HCT116 (cell line): ENCODE data around the gene NECAB2. TPM values are rescaled to one million over a fixed set of nuclear protein-coding genes. Genes with fewer than 3 reads are reported as not detected.

Experiments
- ATAC-seq: fragments of 200-7000 bp; cut with Tn5 transposase; 2 replicates; pipeline ENCODE4 v1.9.1; 2020; ENCODE audit warnings: mild to moderate bottlenecking, moderate library complexity
- BruUV-seq: library from RNA; stranded (reverse); fragments of 400-500 nt; replicated peaks from 2 replicates; lab custom pipeline; 2021; lab: Mats Ljungman, UMichigan
- CTCF ChIA-PET: fragments of 300-600 bp; sonication (Branson Sonifier 250); formaldehyde crosslinking; loops from one replicate; lab custom pipeline; 2021; ENCODE audit warnings: antibody characterized with exemption; lab: Charles Lee
- POLR2A ChIA-PET: fragments of 300-600, 350-600 bp; sonication (Branson Sonifier 250); formaldehyde crosslinking; loops from one replicate; lab custom pipeline; 2021; ENCODE audit warnings: antibody characterized with exemption; lab: Charles Lee
- RAD21 ChIA-PET, 2 experiments: fragments of 300-600 bp; sonication (Branson Sonifier 250); formaldehyde crosslinking; loops; one replicate each; lab custom pipeline; 2023; ENCODE audit warnings: low total read pairs in 2 of 2; ENCODE audit not compliant: uncharacterized antibody in 2 of 2, unreplicated experiment in 2 of 2, low non-redundant PET in 1 of 2; lab: Charles Lee
- DNase-seq: peaks from one replicate; pipeline ENCODE4 v3.0.0-alpha.2; 2010; ENCODE audit warnings: low read depth, low spot score
- H2AFZ ChIP-seq: fragments of 200-600 bp; shearing (Covaris generic), sonication (generic); 2 replicates; pipeline ENCODE4 v1.6.1; 2017; ENCODE audit warnings: low read depth, mixed run types, mixed read lengths, antibody characterized with exemption, low read length; ENCODE audit not compliant: poor library complexity, severe bottlenecking
- H3K27ac ChIP-seq: 2 replicates; pipeline ENCODE4 v1.5.1; 2012; ENCODE audit warnings: low read depth, low read length
- H3K27me3 ChIP-seq: fragments of 200-600 bp; sonication (generic); 2 replicates; pipeline ENCODE4 v1.6.1; 2016; ENCODE audit warnings: mixed run types, low read length, mixed read lengths; ENCODE audit not compliant: insufficient read depth
- H3K36me3 ChIP-seq, 2 experiments: fragments of 200-500 bp in 1 of 2; fragments of 200-600 bp in 1 of 2; sonication (Bioruptor generic) in 1 of 2; sonication (generic) in 1 of 2; 2 replicates each; pipeline versions ENCODE4 v1.5.1 to v1.6.1; 2014 to 2016; ENCODE audit warnings: low read length in 2 of 2, inconsistent platforms in 1 of 2, mixed read lengths in 1 of 2, mixed run types in 1 of 2; ENCODE audit not compliant: insufficient read depth in 2 of 2, control insufficient read depth in 1 of 2
- H3K4me1 ChIP-seq, 2 experiments: fragments of 200-600 bp in 1 of 2; sonication (generic) in 1 of 2; 2 replicates each; pipeline versions ENCODE4 v1.5.1 to v1.6.1; 2012 to 2017; ENCODE audit warnings: low read length in 2 of 2, inconsistent platforms in 1 of 2, mild to moderate bottlenecking in 1 of 2, mixed read lengths in 1 of 2, mixed run types in 1 of 2, moderate library complexity in 1 of 2; ENCODE audit not compliant: insufficient read depth in 2 of 2, control insufficient read depth in 1 of 2
- H3K4me2 ChIP-seq: fragments of 200-600 bp; sonication (generic); 2 replicates; pipeline ENCODE4 v1.6.1; 2017; ENCODE audit warnings: mixed run types, low read length, mixed read lengths
- H3K4me3 ChIP-seq, 2 experiments: fragments of 200-600 bp in 1 of 2; sonication (generic) in 1 of 2; replicated peaks in 1 of 2; 2 replicates each; pipeline ENCODE4 v1.5.1; 2011 to 2016; ENCODE audit warnings: low read length in 2 of 2, control low read depth in 1 of 2, low read depth in 1 of 2, mild to moderate bottlenecking in 1 of 2, mixed read lengths in 1 of 2, mixed run types in 1 of 2
- H3K79me2 ChIP-seq: fragments of 200-600 bp; sonication (generic); 2 replicates; pipeline ENCODE4 v1.6.1; 2017; ENCODE audit warnings: mild to moderate bottlenecking, mixed run types, low read length, moderate library complexity, mixed read lengths; ENCODE audit not compliant: insufficient read depth
- H3K9ac ChIP-seq: fragments of 200-600 bp; sonication (generic); 2 replicates; pipeline ENCODE4 v1.6.1; 2016; ENCODE audit warnings: low read length, mixed read lengths
- H3K9me2 ChIP-seq: fragments of 200-600 bp; sonication (generic), shearing (Covaris generic); 2 replicates; pipeline ENCODE4 v1.6.1; 2017; ENCODE audit warnings: mixed run types, mild to moderate bottlenecking, moderate library complexity; ENCODE audit not compliant: insufficient read depth
- H3K9me3 ChIP-seq, 2 experiments: fragments of 200-500 bp in 1 of 2; fragments of 200-600 bp in 1 of 2; sonication (Bioruptor generic) in 1 of 2; sonication (generic) in 1 of 2; 2 replicates each; pipeline ENCODE4 v1.6.1; 2014 to 2017; ENCODE audit warnings: low read length in 2 of 2, mixed read lengths in 2 of 2, inconsistent platforms in 1 of 2, low read depth in 1 of 2, mild to moderate bottlenecking in 1 of 2, mixed run types in 1 of 2, moderate library complexity in 1 of 2; ENCODE audit not compliant: control insufficient read depth in 1 of 2, insufficient read depth in 1 of 2
- H4K20me1 ChIP-seq: fragments of 200-600 bp; sonication (generic), shearing (Covaris generic); 2 replicates; pipeline ENCODE4 v1.6.1; 2017; ENCODE audit warnings: mixed run types, mild to moderate bottlenecking, moderate library complexity; ENCODE audit not compliant: insufficient read depth
- CBX3 ChIP-seq: IDR thresholded peaks from 2 replicates; pipeline ENCODE4 v1.6.1; 2012; ENCODE audit warnings: low read depth
- CEBPB ChIP-seq: IDR thresholded peaks from 2 replicates; pipeline ENCODE4 v1.6.1; 2012; ENCODE audit warnings: low read depth
- EGR1 ChIP-seq: IDR thresholded peaks from 2 replicates; pipeline ENCODE4 v1.6.1; 2012; ENCODE audit warnings: low read depth
- ELF1 ChIP-seq: IDR thresholded peaks from 2 replicates; pipeline ENCODE4 v1.6.1; 2012; ENCODE audit warnings: low read depth, borderline replicate concordance
- EZH2 ChIP-seq: fragments of 200-600 bp; sonication (generic); IDR thresholded peaks from 2 replicates; pipeline ENCODE4 v1.6.1; 2017; ENCODE audit warnings: antibody characterized with exemption, mixed run types
- EZH2phosphoT487 ChIP-seq: fragments of 200-600 bp; IDR thresholded peaks from 2 replicates; pipeline ENCODE4 v1.6.1; 2018; ENCODE audit warnings: antibody characterized with exemption, borderline replicate concordance
- FOSL1 ChIP-seq: IDR thresholded peaks from 2 replicates; pipeline ENCODE4 v1.6.1; 2012; ENCODE audit warnings: low read depth
- POLR2A ChIP-seq: IDR thresholded peaks from 2 replicates; pipeline ENCODE4 v1.7.0; 2011; ENCODE audit warnings: borderline replicate concordance; ENCODE audit not compliant: insufficient read depth, insufficient read length; ENCODE audit errors: extremely low read depth
- RAD21 ChIP-seq: IDR thresholded peaks from 2 replicates; pipeline ENCODE4 v1.6.1; 2012; ENCODE audit warnings: low read depth, mild to moderate bottlenecking
- SIN3A ChIP-seq: IDR thresholded peaks from 2 replicates; pipeline ENCODE4 v1.6.1; 2012; ENCODE audit warnings: low read depth
- SP1 ChIP-seq: IDR thresholded peaks from 2 replicates; pipeline ENCODE4 v1.6.1; 2012; ENCODE audit warnings: low read depth
- YY1 ChIP-seq: IDR thresholded peaks from 2 replicates; pipeline ENCODE4 v1.6.1; 2011; ENCODE audit warnings: low read length, low read depth, moderate library complexity, mild to moderate bottlenecking; ENCODE audit not compliant: insufficient replicate concordance; ENCODE audit errors: extremely low read depth
- ZFX ChIP-seq: fragments of 450-650 bp; IDR thresholded peaks from 2 replicates; pipeline ENCODE4 v1.6.1; 2017
- ZNF274 ChIP-seq: fragments of 200-500 bp; sonication (Bioruptor generic); IDR thresholded peaks from 2 replicates; pipeline ENCODE4 v1.6.1; 2014; ENCODE audit warnings: mild to moderate bottlenecking, low read depth, low read length, inconsistent platforms
- intact Hi-C: fragments of 100-400 bp; cut with micrococcal nuclease; formaldehyde crosslinking; loops from 2 replicates; pipeline ENCODE4 v1.10.0; 2022
- total RNA-seq: library from RNA; stranded (reverse); gene quantifications from one replicate; pipeline ENCODE4 v1.2.1, GENCODE V29; 2021; ENCODE audit not compliant: unreplicated experiment
- TF ChIP-seq, protein P1 (sequence below): IDR thresholded peaks from 2 replicates; pipeline ENCODE4 v1.6.1; 2012

Gene NECAB2
- total RNA-seq, 1 experiment from 2014 or later, result 0.61 TPM

- no peaks in the 10 kb centered on the region for H4K20me1 ChIP-seq
- CTCF ChIA-PET, result no interaction called here
- no peak for DNase-seq
- no peaks in the 10 kb centered on the region for H3K79me2 ChIP-seq
- POLR2A ChIA-PET, result no interaction called here
- H3K36me3 ChIP-seq, result no peaks in the 10 kb centered on the region
- no peak overlapping the region for H3K9ac ChIP-seq
- H3K27ac ChIP-seq, result no peak overlapping the region
- H3K9me3 ChIP-seq, result no peaks in the 10 kb centered on the region
- RAD21 ChIA-PET, result no interaction called here
- no peak for TF ChIP-seq FOSL1
- TF ChIP-seq POLR2A, result no peak
- TF ChIP-seq EGR1, result no peak
- TF ChIP-seq, protein P1, sequence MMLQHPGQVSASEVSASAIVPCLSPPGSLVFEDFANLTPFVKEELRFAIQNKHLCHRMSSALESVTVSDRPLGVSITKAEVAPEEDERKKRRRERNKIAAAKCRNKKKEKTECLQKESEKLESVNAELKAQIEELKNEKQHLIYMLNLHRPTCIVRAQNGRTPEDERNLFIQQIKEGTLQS, result no peak
- no peak for TF ChIP-seq SIN3A
- TF ChIP-seq EZH2, result no peak
- no peak for TF ChIP-seq SP1
- no peak for TF ChIP-seq ZNF274
- no peak for TF ChIP-seq ELF1
- TF ChIP-seq CBX3, result no peak
- TF ChIP-seq EZH2phosphoT487, result no peak
- TF ChIP-seq YY1, result no peak
- TF ChIP-seq ZFX, result no peak
- no peak for TF ChIP-seq CEBPB
- TF ChIP-seq RAD21, result no peak
- TF ChIP-seq, all 23 proteins: peak for 0
- no peak overlapping the region for H2AFZ ChIP-seq
- no peak for ATAC-seq
- intact Hi-C loops, result no loop called here
- H3K27me3 ChIP-seq, result no peaks in the 10 kb centered on the region
- H3K4me2 ChIP-seq, result no peak overlapping the region
- no peak overlapping the region for H3K4me3 ChIP-seq
- no TSS peak for BruUV-seq
- no peaks in the 10 kb centered on the region for H3K9me2 ChIP-seq
- peaks cover 0 to 10% of the 10 kb centered on the region in 2 experiments; a peak in 1 of 4 replicates for H3K4me1 ChIP-seq
Measured at GRCh38 chr16:83942074-83942473, 26.0 kb upstream of the NECAB2 start.
